Subcutaneous adipose tissue (tissue), 4 donors: ENCODE data around the gene GALE. TPM values are rescaled to one million over a fixed set of nuclear protein-coding genes. Genes with fewer than 3 reads are reported as not detected.

Source experiments
- CTCF ChIP-seq: fragments of 450-650 bp; IDR thresholded peaks from one replicate; pipeline ENCODE4 v1.5.1; 2016; ENCODE audit warnings: low read depth, mild to moderate bottlenecking, control low read depth, antibody characterized with exemption, moderate library complexity
- total RNA-seq, 4 donors: library from RNA; depleted of rRNA; stranded (reverse); fragments of >200 nt; gene quantifications; one replicate each; pipeline ENCODE4 v1.1.0, GENCODE V29; 2016

Gene GALE
- total RNA-seq, 4 donors from 2014 or later, result 11.9 to 15.8 (median 13.9) TPM

GRCh38 chr1:23777979-23778814 is 22.4 kb downstream of the GALE start, which contains the start of gene PITHD1:
TSS of gene PITHD1 (plus strand) at chr1:23778418. CDS start at chr1:23778516, 98 bp downstream.
- no peak for TF ChIP-seq CTCF

GRCh38 chr1:23776217-23776616 is 24.3 kb downstream of the GALE start:
- TF ChIP-seq CTCF, result no peak

GRCh38 chr1:23774174-23774880 is 26.2 kb downstream of the GALE start:
- no peak for TF ChIP-seq CTCF

GRCh38 chr1:23772854-23773242 is 27.7 kb downstream of the GALE start:
- TF ChIP-seq CTCF, result no peak

GRCh38 chr1:23772049-23772853 is 28.3 kb downstream of the GALE start:
- TF ChIP-seq CTCF, result no peak

GRCh38 chr1:23768733-23769132 is 31.8 kb downstream of the GALE start:
- TF ChIP-seq CTCF, result no peak
